ENCODE results near the gene KHDC4.

DNA sequence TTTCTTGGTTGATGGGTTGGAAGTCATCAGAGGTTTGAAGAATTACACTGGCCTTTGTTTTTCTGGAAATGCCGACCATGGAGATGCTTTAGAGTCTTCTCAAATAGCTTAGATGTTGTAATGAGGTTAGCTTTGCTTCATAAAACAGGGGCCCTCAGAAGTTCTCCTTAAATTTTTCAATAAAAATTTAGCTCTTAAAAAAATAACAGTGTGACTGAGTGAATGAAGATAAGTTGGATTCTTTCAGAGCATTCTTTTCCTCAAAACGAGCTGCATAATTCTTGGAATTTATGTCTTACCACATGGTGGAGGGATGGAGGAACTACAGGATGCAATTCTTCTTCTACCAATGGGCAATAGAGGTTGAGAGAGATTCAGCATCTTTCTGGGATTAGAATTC, 51.4 kb downstream of the KHDC4 start:
- no peak for TF ChIP-seq POLR2AphosphoS5 (IDR thresholded peaks at IDR 0.05; ENCODE audit: low read depth)
- TF ChIP-seq, protein P1, sequence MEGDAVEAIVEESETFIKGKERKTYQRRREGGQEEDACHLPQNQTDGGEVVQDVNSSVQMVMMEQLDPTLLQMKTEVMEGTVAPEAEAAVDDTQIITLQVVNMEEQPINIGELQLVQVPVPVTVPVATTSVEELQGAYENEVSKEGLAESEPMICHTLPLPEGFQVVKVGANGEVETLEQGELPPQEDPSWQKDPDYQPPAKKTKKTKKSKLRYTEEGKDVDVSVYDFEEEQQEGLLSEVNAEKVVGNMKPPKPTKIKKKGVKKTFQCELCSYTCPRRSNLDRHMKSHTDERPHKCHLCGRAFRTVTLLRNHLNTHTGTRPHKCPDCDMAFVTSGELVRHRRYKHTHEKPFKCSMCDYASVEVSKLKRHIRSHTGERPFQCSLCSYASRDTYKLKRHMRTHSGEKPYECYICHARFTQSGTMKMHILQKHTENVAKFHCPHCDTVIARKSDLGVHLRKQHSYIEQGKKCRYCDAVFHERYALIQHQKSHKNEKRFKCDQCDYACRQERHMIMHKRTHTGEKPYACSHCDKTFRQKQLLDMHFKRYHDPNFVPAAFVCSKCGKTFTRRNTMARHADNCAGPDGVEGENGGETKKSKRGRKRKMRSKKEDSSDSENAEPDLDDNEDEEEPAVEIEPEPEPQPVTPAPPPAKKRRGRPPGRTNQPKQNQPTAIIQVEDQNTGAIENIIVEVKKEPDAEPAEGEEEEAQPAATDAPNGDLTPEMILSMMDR (conservative IDR thresholded peaks at IDR 0.05; ENCODE audit: low read depth in 2 of 2), result no peak
- TF ChIP-seq EZH2 (IDR thresholded peaks at IDR 0.05; ENCODE audit: low read depth, unreplicated experiment), result no peak
- TF ChIP-seq EZH2phosphoT487 (IDR thresholded peaks at IDR 0.05; ENCODE audit: unreplicated experiment), result no peak
- TF ChIP-seq, protein P2, sequence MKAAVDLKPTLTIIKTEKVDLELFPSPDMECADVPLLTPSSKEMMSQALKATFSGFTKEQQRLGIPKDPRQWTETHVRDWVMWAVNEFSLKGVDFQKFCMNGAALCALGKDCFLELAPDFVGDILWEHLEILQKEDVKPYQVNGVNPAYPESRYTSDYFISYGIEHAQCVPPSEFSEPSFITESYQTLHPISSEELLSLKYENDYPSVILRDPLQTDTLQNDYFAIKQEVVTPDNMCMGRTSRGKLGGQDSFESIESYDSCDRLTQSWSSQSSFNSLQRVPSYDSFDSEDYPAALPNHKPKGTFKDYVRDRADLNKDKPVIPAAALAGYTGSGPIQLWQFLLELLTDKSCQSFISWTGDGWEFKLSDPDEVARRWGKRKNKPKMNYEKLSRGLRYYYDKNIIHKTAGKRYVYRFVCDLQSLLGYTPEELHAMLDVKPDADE (IDR thresholded peaks at IDR 0.05), result no peak
- TF ChIP-seq, protein P3, sequence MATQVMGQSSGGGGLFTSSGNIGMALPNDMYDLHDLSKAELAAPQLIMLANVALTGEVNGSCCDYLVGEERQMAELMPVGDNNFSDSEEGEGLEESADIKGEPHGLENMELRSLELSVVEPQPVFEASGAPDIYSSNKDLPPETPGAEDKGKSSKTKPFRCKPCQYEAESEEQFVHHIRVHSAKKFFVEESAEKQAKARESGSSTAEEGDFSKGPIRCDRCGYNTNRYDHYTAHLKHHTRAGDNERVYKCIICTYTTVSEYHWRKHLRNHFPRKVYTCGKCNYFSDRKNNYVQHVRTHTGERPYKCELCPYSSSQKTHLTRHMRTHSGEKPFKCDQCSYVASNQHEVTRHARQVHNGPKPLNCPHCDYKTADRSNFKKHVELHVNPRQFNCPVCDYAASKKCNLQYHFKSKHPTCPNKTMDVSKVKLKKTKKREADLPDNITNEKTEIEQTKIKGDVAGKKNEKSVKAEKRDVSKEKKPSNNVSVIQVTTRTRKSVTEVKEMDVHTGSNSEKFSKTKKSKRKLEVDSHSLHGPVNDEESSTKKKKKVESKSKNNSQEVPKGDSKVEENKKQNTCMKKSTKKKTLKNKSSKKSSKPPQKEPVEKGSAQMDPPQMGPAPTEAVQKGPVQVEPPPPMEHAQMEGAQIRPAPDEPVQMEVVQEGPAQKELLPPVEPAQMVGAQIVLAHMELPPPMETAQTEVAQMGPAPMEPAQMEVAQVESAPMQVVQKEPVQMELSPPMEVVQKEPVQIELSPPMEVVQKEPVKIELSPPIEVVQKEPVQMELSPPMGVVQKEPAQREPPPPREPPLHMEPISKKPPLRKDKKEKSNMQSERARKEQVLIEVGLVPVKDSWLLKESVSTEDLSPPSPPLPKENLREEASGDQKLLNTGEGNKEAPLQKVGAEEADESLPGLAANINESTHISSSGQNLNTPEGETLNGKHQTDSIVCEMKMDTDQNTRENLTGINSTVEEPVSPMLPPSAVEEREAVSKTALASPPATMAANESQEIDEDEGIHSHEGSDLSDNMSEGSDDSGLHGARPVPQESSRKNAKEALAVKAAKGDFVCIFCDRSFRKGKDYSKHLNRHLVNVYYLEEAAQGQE (IDR thresholded peaks at IDR 0.05; ENCODE audit: unreplicated experiment), result no peak
- TF ChIP-seq JUNB (IDR thresholded peaks at IDR 0.05; ENCODE audit: unreplicated experiment), result no peak
- no peak for TF ChIP-seq STAT1 (IDR thresholded peaks at IDR 0.05; ENCODE audit: unreplicated experiment)
- no peak for TF ChIP-seq CREB1 (CRISPR knock-in tag; IDR thresholded peaks at IDR 0.05; ENCODE audit: low read depth)
- TF ChIP-seq, protein P4, sequence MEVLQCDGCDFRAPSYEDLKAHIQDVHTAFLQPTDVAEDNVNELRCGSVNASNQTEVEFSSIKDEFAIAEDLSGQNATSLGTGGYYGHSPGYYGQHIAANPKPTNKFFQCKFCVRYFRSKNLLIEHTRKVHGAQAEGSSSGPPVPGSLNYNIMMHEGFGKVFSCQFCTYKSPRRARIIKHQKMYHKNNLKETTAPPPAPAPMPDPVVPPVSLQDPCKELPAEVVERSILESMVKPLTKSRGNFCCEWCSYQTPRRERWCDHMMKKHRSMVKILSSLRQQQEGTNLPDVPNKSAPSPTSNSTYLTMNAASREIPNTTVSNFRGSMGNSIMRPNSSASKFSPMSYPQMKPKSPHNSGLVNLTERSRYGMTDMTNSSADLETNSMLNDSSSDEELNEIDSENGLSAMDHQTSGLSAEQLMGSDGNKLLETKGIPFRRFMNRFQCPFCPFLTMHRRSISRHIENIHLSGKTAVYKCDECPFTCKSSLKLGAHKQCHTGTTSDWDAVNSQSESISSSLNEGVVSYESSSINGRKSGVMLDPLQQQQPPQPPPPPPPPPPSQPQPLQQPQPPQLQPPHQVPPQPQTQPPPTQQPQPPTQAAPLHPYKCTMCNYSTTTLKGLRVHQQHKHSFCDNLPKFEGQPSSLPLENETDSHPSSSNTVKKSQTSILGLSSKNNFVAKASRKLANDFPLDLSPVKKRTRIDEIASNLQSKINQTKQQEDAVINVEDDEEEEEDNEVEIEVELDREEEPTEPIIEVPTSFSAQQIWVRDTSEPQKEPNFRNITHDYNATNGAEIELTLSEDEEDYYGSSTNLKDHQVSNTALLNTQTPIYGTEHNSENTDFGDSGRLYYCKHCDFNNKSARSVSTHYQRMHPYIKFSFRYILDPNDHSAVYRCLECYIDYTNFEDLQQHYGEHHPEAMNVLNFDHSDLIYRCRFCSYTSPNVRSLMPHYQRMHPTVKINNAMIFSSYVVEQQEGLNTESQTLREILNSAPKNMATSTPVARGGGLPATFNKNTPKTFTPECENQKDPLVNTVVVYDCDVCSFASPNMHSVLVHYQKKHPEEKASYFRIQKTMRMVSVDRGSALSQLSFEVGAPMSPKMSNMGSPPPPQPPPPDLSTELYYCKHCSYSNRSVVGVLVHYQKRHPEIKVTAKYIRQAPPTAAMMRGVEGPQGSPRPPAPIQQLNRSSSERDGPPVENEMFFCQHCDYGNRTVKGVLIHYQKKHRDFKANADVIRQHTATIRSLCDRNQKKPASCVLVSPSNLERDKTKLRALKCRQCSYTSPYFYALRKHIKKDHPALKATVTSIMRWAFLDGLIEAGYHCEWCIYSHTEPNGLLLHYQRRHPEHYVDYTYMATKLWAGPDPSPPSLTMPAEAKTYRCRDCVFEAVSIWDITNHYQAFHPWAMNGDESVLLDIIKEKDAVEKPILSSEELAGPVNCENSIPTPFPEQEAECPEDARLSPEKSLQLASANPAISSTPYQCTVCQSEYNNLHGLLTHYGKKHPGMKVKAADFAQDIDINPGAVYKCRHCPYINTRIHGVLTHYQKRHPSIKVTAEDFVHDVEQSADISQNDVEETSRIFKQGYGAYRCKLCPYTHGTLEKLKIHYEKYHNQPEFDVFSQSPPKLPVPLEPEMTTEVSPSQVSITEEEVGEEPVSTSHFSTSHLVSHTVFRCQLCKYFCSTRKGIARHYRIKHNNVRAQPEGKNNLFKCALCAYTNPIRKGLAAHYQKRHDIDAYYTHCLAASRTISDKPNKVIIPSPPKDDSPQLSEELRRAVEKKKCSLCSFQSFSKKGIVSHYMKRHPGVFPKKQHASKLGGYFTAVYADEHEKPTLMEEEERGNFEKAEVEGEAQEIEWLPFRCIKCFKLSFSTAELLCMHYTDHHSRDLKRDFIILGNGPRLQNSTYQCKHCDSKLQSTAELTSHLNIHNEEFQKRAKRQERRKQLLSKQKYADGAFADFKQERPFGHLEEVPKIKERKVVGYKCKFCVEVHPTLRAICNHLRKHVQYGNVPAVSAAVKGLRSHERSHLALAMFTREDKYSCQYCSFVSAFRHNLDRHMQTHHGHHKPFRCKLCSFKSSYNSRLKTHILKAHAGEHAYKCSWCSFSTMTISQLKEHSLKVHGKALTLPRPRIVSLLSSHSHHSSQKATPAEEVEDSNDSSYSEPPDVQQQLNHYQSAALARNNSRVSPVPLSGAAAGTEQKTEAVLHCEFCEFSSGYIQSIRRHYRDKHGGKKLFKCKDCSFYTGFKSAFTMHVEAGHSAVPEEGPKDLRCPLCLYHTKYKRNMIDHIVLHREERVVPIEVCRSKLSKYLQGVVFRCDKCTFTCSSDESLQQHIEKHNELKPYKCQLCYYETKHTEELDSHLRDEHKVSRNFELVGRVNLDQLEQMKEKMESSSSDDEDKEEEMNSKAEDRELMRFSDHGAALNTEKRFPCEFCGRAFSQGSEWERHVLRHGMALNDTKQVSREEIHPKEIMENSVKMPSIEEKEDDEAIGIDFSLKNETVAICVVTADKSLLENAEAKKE (CRISPR knock-in tag; IDR thresholded peaks at IDR 0.05), result no peak
- TF ChIP-seq NANOG (IDR thresholded peaks at IDR 0.05; ENCODE audit: borderline replicate concordance), result no peak

Measured in GM23338 (cell line).